ENCODE data around the gene CP.
"Not testable (repeated sequence)": the region's sequence is repeated elsewhere in the genome, so short reads cannot be mapped to it uniquely, and the experiment has no call there.

CP gene

DNA sequence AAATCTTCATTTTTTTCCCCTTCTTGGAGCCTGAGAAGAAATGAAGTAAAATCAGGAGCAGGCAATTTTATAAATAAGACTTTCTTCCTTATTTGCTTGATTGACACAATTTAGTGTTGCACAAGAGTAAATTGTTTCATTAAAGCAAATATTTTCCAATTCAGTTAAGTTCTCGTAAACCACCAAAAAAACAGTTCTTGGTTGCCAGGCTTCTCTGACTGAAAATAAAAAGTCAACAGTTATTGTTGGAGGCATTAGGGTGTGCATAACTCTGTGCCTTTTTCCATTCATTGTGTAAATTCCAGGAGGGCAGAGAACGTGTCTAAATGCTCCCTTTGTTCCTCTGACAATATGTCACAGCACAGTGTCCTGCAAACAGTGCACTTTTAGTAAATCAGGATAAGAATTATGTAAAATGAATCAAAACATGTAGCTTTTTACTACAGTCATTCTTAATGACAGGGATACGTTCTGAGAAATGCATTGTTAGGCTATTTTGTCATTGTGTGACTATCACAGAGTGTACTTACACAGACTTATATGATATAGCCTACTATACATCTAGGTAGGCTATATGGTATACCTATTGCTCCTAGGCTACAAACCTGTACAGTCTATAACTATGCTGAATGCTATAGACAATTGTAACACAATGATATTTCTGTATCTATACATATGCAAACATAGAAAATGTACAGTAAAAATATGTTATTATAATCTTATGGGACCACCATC is at the start of gene CP:
CP (minus strand) TSS at position 47 of the 735 bp plus-strand sequence; CDS start at position 10, 37 bp downstream.
- DNase-seq (ENCODE audit: low read depth in 2 of 2), result no peak

DNA sequence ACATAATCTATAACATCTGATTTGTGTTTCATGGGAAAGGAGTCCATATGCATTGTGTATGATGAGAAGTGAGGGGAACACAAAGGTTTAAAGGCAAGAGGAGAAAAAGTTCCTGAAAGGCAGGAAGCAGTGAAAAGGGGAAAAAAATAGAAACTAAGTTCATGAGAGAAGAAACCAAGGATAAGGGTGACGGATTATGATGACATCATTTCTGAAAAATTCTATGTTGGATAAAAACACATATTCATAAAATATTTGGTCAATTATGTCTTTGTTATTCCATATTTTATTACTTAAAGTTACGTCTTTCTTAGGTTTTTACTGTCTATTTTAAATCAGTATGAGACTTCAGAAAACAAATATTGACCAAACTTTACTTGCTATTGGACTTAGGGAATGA is 48.6 kb upstream of the CP start:
- no peak for DNase-seq (ENCODE audit: low read depth in 2 of 2)

DNA sequence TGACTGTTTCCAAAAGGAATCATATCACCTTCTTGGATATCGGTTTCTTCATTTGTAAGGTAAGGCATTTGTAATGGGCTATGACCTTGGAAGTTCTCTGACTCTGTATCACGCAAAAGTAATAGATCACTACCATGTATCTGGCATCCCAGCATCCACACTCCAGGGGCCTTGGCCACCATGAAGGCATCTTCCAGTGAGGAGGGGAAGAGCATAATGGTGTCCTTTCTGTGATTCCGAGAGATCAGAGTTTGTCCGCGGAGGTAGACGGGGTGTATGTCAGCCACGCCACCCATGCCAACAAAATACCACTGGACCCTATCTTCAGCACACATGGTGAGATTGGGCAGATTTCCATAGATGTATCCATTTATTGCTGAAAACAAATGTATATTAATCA is 48.1 kb upstream of the CP start:
- no peak for DNase-seq (ENCODE audit: low read depth in 2 of 2)

DNA sequence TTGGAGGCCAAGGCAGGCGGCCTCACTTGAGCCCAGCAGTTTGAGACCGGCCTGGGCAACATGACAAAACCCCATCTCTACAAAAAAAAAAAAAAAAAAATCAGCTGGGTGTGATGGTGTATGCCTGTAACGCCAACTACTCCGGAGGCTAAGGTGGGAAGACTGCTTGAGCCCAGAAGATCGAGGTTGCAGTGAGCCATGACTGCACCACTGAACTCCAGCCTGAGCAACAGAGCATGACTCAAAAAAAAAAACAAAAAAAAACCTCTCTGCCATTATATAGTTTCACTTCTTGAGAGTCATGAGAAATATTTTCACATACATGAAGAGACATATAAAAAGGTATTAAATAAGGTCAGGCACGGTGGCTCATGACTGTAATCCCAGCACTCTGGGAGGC is 45.9 kb upstream of the CP start:
- no peak for DNase-seq (ENCODE audit: low read depth in 2 of 2)

DNA sequence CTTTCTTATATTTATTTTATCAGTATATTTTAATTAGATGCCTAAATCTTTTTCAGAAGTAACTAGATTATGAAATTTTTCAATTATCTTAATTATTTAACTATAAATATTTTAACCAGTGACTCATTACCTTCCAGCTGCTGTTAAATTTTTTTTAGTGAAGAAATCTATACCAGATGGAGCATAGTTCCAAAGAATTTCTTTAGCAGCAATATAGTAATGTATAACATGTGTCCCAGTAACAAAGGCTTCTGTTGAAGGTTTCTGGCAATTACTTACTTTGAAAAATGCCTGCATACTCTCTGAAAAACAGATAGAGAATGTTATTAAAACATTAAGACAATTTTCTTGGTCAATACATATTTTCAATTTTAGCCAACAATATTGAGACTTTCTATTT is 45.1 kb upstream of the CP start:
- no peak for DNase-seq (ENCODE audit: low read depth in 2 of 2)

DNA sequence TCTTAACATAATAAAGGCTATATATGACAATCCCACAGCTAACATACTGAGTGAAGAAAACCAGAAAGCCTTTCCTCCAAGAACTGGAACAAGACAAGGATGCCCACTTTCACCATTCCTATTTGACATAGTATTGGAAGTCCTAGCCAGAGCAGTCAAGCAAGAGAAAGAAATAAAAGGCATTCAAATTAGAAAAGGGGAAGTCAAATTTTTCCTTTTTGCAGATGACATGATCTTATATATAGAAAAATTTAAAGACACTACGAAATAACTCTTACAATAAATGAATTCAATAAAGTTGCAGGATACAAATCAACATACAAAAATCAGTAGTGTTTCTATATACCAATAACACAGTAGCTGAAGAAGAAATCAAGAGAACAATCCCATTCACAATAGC is 42.2 kb upstream of the CP start:
- no peak for DNase-seq (ENCODE audit: low read depth in 2 of 2)

DNA sequence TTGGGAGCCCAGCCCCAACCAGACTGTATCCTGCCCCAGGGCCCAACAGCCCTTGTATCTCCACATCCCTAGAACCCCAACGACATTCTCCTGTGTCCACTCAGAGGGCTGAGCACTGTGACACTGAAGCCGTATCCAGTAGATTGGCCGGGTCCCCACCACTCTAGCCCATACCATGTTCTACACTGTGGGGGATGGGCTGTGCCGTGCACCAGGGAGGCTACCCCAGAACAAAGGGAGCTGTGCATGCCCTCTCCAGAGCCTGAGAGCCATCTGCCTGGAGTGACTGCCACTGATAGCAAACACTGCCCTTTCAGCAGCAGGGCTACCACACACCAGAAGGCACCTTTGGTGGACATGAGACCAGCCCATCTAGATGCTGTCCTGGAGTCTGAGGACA is 37.1 kb upstream of the CP start:
- DNase-seq (ENCODE audit: low read depth in 2 of 2), result no peak

DNA sequence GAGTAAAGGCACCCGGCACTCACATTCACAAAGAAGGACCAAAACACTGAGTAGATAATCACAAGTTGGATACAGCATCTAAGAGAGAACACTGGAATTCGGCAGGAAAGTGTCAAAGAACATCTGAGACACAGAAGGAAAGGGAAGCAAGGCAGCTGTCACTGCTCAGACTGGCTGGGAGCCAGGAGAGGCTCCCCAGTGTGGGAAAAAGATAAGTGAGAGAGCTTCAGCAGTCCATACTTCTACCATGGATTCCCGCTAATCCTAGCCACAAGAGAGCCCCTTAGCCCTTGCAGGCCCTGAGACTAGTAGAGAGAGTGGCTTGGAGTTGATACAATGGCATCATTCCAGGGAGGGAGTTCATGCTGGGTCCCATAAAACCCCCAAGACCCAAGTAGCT is 36.7 kb upstream of the CP start:
- DNase-seq (ENCODE audit: low read depth in 2 of 2), result no peak

DNA sequence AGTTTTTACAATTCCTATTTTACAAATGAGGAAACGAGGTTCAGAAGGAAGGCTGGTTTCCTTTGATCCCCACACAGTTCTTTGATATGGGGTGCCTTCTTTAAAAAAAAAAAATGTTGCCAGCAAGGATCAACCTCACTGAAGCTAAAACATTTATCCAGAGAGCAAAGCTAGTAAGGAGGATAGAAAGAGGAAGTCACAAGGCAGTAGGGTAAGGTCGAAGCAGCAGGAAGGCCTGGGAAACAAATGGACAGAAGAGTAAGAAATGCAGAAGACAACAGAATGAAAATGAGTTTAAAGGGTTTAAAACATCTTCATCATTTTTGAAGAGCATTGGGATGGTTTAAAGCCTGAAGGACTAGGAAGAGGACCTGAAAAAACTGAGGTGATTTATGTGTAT is 30.6 kb upstream of the CP start:
- DNase-seq (ENCODE audit: low read depth in 2 of 2), result no peak

DNA sequence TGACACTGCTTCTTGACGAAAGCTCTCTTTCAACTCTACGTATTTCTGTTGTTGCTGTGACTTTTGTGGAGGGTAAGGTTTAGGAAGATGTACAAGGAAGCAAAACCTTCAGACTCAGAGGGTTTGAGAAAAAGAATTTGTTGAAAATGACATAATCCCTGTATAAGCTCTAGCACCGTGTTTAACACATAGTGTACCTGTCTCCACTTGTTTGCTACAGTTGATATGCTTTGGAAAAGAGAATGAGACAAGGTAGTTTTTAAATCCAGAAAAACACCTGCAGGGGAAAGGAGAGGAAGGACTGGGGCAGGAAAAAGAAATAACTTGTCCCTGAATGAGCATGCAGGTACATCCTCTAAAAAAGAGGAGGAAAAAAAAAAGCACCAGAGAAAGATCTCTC is 29.6 kb upstream of the CP start:
- no peak for DNase-seq (ENCODE audit: low read depth in 2 of 2)

DNA sequence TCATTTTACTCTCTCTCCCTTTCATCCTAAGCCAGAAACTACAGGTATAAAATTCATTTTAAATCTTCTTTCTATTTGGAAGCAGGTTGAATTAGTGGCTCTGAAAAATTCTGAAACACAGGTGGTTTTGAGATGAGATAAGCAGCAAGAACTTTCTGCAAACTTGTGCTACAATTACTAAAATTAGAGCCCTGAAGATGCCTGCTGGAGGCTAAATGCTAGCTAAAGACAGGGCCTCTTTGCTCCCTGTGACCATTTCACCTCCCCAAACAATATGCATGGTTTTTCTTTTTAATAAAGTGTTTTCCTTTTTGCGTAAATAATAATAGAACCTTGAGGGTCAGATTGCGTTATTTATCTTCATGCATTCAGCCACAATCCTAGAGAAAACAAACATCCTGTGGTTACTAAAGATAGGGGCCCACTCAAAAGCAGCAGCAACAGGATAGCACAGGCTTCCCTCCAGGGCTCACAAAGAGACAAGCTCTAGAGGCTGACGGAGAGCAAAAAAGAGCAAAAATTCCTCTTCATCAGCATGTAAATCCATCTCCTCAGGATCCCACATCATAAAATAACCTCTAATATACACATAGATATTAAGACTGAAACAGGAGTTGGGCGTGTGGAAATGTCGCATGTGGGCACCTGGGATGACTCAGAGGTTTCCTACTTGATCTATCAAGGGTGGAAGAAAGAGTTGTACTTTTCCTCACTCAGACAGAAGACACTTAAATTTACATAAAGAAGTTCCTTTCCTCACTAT is 26.5 kb upstream of the CP start:
- no peak for DNase-seq (ENCODE audit: low read depth in 2 of 2)

DNA sequence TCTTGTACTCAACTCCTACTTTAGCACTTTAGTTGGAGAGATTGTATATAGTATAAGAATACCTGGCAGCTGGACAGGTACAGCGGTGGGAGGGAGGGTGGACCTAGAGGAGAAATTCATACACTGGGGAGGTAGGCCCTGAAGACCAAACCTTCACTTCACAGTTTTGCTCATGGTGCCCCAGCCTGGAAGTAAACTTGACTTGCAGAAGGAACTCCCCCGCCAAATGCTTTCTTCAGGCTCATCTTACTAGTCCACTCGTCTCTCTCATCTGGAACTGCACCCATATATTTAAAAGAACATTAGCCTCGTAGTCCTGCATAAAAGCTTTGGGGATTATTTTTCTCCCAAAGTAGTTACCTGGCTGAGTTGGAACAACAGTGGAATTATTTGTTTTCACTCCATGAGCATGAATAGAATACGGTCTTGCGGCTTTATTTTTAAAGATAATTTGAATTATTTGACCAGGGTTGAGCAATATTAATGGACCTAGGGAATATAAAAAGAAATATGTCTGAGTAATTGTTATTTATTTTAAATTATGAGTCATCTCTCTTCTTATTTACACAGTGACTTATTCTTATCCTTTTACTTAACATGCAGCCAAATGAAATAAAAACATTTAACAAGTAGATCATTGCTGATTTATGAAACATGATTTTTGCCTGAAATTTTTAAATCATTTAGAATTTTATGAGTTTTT is 25.5 kb upstream of the CP start:
- no peak for DNase-seq (ENCODE audit: low read depth in 2 of 2)

DNA sequence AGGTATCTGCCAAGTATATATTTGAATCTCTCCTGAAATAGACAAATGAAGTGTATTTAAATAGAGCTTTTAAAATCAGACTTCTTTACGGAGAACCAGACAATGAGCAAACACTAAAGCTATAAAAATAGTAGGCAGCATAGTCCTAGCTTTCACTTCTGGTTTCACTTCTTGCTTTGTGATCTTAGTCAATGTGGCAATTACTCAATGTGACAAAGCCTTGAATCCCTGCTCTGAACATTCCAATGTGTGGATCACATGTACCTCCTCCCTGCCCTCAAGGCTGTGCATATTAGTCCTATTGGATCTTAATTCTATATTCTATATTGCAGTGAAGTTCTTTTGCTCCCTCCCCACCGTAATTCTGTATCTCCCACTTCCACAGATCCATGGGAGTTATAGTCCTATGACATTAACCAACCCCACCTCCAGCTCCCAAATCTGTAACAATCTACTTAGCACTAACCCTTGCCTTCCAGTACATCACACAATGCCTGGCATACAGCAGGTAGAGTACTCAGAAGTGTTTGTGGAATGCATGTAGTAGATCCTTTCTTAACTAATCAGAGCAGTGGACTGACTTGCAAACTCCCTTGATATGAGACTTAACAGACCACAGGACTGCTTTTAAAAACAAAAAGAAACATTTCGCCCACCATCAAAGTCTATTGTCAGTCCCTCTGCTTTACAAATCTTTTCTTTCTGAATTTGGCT is 24.3 kb upstream of the CP start:
- DNase-seq (ENCODE audit: low read depth in 2 of 2), result no peak

DNA sequence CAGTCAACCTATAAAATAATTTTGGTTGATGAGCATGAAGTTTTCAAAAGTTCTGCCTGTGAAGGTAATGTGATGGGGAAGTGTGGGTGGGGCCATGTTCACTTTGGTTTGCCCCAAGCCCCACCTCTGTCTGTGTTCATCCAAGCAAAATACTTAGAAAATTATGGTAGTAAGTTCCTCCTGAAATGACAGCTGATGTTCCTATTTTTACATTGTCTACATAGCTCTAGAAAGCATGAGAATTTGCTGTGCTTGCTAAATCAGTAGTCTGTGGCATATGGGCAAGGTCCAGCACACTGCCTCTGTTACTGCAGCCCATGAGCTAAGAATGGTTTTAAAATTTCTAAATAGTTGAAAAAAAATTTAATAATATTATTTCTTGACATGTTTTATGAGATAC is 21.9 kb upstream of the CP start:
- DNase-seq (ENCODE audit: low read depth in 2 of 2), result no peak

DNA sequence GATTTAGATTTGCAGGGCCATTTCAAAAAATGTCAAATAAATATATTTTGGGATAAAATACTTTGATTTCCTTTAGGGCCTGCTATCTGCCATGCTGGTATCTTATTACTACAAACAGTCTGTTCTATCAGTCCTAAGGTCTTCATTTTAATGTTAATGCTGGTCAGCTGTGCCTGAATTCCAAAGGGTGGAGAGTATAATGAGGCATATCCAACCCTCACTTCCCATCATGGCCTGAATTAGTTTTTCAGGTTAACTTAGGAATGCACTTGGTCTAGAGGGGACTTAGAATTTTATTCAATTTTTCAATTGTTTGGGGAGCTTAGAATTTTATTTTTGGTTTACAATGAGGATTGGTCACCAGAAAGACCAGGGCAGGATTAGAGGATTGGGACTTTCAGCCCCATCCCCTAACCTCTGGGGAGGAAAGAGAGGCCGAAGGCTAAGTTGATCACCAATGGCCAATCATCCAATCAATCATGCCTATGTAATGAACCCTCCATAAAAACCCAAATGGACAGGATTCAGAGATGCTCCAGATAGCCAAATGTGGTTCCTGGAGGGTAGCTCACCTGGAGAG is 17.8 kb upstream of the CP start:
- no peak for DNase-seq (ENCODE audit: low read depth in 2 of 2)

DNA sequence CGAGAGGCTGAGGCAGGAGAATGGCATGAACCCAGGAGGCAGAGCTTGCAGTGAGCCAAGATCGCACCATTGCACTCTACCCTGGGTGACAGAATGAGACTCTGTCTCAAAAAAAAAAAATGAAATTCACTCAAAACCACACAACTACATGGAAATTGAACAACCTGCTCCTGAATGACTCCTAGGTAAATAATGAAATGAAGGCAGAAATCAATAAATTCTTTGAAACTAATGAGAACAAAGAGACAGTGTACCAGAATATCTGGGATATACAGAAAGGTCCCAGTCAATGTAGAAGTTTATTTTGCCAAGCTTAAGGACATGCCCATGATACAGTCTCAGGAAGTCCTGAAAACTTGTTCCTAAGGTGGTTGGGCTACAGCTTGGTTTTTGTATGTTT is 16.6 kb upstream of the CP start:
- DNase-seq (ENCODE audit: low read depth in 2 of 2), result not testable (repeated sequence)

DNA sequence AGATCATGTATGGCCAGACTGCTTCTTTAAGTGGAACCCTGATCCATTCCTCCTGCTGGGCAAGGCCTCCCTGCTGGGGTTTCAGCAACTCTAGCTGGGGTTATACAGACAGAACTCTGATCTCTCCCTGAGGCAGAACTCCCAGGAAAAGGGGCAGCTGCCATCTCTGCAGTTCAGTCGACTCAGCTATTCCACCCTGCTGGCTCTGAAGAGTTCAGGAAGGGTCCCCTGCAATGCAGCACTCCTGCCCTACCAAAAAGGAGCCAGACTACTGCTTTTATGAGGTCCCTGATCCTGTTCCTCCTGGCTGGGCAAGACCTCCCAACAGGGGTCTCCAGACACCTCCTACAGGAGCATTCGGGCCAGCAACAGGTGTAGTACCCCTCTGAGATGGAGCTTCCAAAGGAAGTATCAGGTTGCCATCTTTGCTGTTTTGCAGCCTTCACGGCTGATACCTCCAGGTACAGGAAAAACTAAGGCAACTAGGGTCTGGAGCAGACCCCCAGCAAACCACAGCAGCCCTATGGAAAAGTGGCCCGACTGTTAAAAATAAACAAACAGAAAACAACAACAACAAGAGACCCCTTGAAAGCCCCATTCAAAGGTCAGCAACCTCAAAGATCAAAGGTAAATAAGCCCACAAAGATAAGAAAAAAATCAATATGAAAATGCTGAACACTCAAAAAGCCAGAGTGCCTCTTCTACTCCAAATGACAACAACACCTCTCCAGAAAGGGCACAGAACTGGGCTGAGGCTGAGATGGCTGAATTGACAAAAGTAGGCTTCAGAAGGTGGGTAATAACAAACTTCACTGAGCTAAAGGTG is 14.2 kb upstream of the CP start:
- DNase-seq (ENCODE audit: low read depth in 2 of 2), result no peak

DNA sequence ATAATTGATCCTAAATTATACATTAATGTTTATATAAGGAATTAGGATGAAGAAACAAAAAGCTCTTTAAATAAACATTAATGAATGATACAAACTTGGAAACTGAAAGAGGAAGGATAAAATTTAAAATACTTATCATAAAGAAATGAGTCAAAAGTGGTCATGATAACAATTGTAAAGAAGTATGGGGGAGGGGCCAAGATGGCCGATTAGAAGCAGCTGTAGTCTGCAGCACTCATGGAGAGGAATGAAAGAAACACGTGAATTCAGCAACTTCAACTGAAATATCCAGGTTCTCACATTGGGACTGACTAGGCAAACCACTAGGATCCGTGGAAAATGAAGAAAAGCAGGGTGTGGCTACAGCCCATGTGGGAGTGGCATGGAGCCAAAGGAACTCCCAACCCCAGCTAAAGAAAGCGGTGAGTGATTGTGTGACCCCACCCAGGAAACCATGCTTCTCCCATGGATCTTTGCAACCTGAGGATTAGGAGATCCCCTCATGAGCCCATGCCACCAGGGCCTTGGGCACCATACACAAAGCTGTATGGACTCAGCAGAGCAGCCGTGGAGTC is 13.1 kb upstream of the CP start:
- DNase-seq (ENCODE audit: low read depth in 2 of 2), result no peak

DNA sequence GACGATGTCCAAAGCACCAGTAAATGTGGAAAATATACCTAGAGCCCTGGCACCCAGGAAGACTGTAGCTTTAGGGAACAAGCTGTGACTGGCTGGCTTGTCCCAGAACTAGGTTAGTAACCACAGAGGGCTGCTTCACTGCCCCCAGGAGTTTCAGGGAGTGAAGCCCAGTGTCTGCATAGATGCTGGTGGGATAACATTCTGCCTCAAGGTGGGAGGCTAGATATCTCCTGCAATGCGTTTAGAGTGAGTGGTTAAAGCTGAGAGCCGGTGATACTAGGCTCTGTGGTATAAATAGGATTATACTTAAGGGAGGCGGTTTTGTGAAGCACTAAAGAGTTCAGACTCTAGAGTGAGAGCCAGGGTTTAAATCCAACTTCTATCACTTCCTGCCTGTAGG is 11.7 kb upstream of the CP start:
- DNase-seq (ENCODE audit: low read depth in 2 of 2), result no peak

DNA sequence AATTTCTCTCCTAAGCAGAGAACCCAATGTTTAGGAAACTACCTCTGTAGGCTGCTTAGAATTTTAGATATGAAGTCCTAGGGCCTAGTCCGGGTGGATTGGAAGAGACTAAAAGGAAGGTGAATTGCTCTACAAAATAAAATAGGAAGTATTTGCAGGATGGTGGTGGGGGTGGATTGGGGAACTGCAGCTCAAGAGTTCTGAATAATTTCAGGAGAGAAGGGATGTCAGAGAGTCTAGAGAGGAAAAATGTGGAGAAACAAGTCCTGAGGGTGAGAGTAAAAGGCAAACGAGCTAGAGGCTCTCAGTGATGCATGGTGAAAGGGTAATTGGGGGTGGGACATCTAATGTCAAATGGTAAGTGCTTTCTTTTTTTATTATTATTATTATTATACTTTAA is 10.2 kb upstream of the CP start:
- DNase-seq (ENCODE audit: low read depth in 2 of 2), result no peak
